Stimulated activated memory B cell treated with anti-CD40 and anti-IgM and Interleukin-4, amounts not matched to agents 10 μg/mL and 1 μg/mL and 100 μg/mL, for 72 hours (primary cell): ENCODE results near the gene RASL10A.

Experiments used
- ATAC-seq: fragments of 150-1000 bp; cut with Tn5 transposase; 2 replicates; pipeline ENCODE4 v1.10.0; 2021
- H3K27ac Mint-ChIP-seq: one replicate; pipeline ENCODE4 v1.8.0; 2022; ENCODE audit warnings: mild to moderate bottlenecking, mixed read lengths
- H3K27me3 Mint-ChIP-seq: one replicate; pipeline ENCODE4 v1.8.0; 2022; ENCODE audit warnings: mixed read lengths
- H3K36me3 Mint-ChIP-seq: one replicate; pipeline ENCODE4 v1.8.0; 2022; ENCODE audit warnings: mixed read lengths
- H3K4me1 Mint-ChIP-seq: one replicate; pipeline ENCODE4 v1.8.0; 2022; ENCODE audit warnings: mixed read lengths
- H3K4me3 Mint-ChIP-seq: one replicate; pipeline ENCODE4 v1.8.0; 2022; ENCODE audit warnings: mild to moderate bottlenecking, moderate library complexity, mixed read lengths
- H3K9me3 Mint-ChIP-seq: one replicate; pipeline ENCODE4 v1.8.0; 2022; ENCODE audit warnings: mixed read lengths

Gene RASL10A

GRCh38 chr22:29306835-29307595 is 8.5 kb downstream of the RASL10A start:
- Mint-ChIP-seq H3K27ac (peak overlapping the region; percentile 63), H3K4me1 (peaks cover 47% of the 10 kb centered on the region), H3K9me3 (no peaks in the 10 kb centered on the region), H3K4me3 (peak overlapping the region; percentile 77), H3K27me3 (peaks cover 75% of the 10 kb centered on the region), H3K36me3 (no peaks in the 10 kb centered on the region)
- ATAC-seq: no peak

- H3K36me3 Mint-ChIP-seq: peaks cover under 1% of the 10 kb centered on the region
Measured at GRCh38 chr22:29306175-29306834, 9.2 kb downstream of the RASL10A start, which contains the start of gene GAS2L1. TSS of gene GAS2L1 (plus strand) at chr22:29306650. CDS start at chr22:29308106, 1,456 bp downstream.

GRCh38 chr22:29305836-29306174 is 9.7 kb downstream of the RASL10A start:
- Mint-ChIP-seq H3K4me3 (peak overlapping the region; percentile 77), H3K9me3 (no peaks in the 10 kb centered on the region), H3K36me3 (peaks cover 6% of the 10 kb centered on the region), H3K27ac (peak overlapping the region; percentile 63), H3K27me3 (peaks cover 63% of the 10 kb centered on the region), H3K4me1 (peaks cover 40% of the 10 kb centered on the region)
- ATAC-seq: no peak

More at GRCh38 chr22:29306175-29306834, 9.2 kb downstream of the RASL10A start, which contains the start of gene GAS2L1:
- peak; percentile 32 for ATAC-seq
- H3K9me3 Mint-ChIP-seq: no peaks in the 10 kb centered on the region
- H3K4me1 Mint-ChIP-seq: peaks cover 45% of the 10 kb centered on the region
- peak within 1 kb of the TSS; percentile 77 for H3K4me3 Mint-ChIP-seq
- peak within 1 kb of the TSS; percentile 63 for H3K27ac Mint-ChIP-seq
- H3K27me3 Mint-ChIP-seq: peaks cover 68% of the 10 kb centered on the region

DNA sequence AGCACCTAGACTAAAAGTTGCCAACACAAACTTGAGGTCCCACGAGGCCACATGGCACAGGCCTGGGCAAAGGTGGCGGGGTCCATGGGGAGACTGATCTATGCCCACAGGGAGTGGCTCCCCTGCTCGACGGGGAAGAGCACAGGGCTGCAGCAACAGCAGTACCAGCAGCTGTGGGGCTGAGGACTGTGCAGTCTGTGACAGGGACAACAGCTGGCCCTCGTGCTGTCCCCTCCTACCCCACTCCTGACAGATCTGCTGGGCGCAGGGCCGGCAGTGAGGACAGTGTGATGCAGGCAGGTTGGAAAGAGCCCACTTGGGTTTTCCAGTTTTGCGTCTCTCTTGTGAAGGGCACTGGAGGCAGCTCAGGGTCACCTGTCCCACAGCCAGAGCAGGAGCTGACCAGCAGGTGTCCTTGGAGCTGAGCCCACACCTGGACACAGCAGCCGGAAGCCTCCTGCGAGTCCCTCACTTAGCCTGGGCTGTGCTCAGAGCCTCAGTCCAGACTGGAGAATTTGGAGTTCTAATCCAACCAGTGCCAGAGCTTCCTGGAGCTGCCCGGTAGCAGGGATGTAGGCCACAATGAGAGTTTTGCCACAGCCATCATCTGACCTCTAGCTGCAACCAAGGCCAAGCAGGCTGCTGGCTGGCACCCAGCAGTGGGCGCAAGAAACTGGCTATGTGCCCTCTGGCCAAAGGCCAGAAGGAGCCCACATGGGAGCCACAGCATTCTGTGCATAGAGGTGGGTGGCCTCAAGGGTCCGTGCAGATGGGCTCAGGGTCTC is 12.6 kb downstream of the RASL10A start:
- H3K4me1 Mint-ChIP-seq: peaks cover 26% of the 10 kb centered on the region
- no peak for ATAC-seq
- no peak overlapping the region for H3K27ac Mint-ChIP-seq
- no peaks in the 10 kb centered on the region for H3K9me3 Mint-ChIP-seq
- peaks cover 33% of the 10 kb centered on the region for H3K36me3 Mint-ChIP-seq
- peaks cover 40% of the 10 kb centered on the region for H3K27me3 Mint-ChIP-seq
- no peak overlapping the region for H3K4me3 Mint-ChIP-seq

- Mint-ChIP-seq H3K36me3 (peaks cover 38% of the 10 kb centered on the region), H3K27ac (no peak overlapping the region), H3K4me1 (peaks cover 22% of the 10 kb centered on the region), H3K4me3 (no peak overlapping the region), H3K27me3 (peaks cover 34% of the 10 kb centered on the region), H3K9me3 (no peaks in the 10 kb centered on the region)
- no peak for ATAC-seq
Measured at GRCh38 chr22:29302402-29302680, 13.2 kb downstream of the RASL10A start.

DNA sequence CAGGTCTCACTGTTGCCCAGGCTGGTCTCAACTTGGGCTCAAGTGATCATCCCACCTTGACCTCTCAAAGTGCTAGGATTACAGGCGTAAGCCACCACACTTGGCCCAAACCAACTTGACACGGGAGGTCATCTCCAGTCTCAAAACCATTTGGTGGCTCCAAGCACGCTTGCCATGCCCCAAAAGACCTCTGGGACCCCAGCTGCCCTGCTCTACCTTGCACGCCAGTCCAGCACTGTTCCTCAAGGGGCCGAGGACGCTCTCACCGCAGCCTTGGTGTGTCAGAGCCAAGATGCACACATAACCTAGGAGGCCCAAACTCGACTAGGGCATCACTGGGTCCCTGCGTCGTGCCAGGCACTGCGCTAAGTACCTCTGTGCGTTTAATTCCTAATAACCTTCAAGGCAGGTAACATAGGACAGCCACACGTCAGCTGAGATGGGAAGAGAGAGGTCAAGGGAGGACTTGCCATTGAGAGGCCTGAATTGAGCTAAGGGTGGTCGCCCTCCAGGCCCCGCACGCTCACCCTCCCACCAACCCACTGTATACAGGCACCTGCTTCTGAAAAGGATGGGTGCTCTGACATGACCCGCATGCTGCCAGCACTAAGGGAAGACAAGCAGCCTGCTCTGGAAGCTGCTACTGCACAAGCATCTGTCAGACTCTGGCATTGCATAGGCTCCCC is 13.6 kb downstream of the RASL10A start:
- Mint-ChIP-seq H3K4me1 (peaks cover 22% of the 10 kb centered on the region), H3K27ac (no peak overlapping the region), H3K27me3 (peaks cover 30% of the 10 kb centered on the region)

DNA sequence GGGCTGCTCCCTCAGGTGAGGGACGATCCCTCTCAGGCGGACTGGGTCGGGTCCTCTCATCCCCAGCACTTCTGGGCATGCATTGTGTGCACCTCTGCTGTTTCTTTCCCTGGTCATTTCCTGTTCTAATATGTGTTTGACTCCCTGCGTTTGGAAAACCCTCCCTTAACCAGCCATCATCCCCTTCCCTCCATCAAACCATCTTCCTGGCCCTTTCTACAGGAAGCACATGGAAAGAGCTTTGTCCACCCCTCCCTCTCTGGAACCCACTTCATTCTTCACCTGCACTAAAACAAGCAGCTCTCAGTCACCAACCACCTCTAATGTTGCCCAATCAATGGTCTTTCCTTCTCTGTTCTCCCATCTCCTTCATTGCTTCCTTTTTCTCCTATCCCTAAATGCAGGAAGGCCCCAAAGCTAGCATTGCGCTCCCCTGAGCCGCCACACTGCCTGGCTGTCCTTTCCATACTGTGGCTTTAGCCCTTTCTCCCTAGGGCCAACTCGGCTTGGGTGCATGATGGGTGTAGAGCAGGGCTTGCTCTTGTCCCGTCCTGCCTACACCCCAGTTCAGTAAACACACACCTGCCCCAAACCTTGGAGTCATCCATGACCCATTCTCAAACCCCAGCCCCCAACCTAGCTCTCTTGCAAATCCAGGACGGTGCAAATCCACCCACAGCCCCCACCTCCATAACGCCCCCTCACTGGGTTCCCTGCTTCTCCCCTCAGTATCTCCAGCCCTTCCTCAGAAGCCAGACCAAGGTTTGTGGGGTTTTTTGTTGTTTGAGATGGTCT is 14.5 kb downstream of the RASL10A start:
- Mint-ChIP-seq H3K36me3 (peaks cover 46% of the 10 kb centered on the region), H3K4me3 (no peak overlapping the region), H3K27ac (no peak overlapping the region), H3K9me3 (no peaks in the 10 kb centered on the region), H3K4me1 (peaks cover 15% of the 10 kb centered on the region), H3K27me3 (peaks cover 22% of the 10 kb centered on the region)
- ATAC-seq: peak; percentile 17

More for the DNA sequence above, 13.6 kb downstream of the RASL10A start:
- Mint-ChIP-seq H3K4me3 (no peak overlapping the region), H3K36me3 (peaks cover 43% of the 10 kb centered on the region), H3K9me3 (no peaks in the 10 kb centered on the region)
- ATAC-seq: no peak

GRCh38 chr22:29300467-29300806 is 15.1 kb downstream of the RASL10A start:
- H3K27ac Mint-ChIP-seq: no peak overlapping the region

DNA sequence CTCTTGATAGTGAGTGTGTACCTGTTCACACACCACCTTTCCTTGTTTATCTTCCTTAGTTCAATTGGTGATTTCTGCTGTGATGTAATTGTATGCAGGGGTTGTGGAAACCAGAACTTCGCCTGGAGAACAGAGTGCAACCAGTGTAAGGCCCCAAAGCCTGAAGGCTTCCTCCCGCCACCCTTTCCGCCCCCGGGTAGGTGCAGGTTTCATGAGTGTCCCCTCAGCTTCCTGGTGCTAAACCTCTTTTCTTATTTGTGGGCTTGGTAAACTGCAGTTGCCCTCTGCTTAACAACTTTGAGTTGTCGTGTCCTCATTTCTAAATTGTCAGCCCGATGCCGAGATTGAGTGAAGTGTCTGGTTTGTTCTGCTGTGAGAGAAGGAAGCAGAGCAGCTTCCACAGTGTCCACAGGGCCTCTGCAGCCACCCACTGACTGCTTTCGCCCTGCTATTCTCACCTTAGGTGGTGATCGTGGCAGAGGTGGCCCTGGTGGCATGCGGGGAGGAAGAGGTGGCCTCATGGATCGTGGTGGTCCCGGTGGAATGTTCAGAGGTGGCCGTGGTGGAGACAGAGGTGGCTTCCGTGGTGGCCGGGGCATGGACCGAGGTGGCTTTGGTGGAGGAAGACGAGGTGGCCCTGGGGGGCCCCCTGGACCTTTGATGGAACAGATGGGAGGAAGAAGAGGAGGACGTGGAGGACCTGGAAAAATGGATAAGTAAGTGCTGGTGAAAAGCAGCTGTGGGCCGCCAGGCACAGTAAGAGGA is 16.2 kb downstream of the RASL10A start:
- H3K27me3 Mint-ChIP-seq: peaks cover 6% of the 10 kb centered on the region
- peaks cover 7% of the 10 kb centered on the region for H3K4me1 Mint-ChIP-seq
- peaks cover 51% of the 10 kb centered on the region for H3K36me3 Mint-ChIP-seq
- no peak overlapping the region for H3K4me3 Mint-ChIP-seq
- no peak overlapping the region for H3K27ac Mint-ChIP-seq
- no peaks in the 10 kb centered on the region for H3K9me3 Mint-ChIP-seq
- ATAC-seq: no peak

More at GRCh38 chr22:29300467-29300806, 15.1 kb downstream of the RASL10A start:
- Mint-ChIP-seq H3K4me1 (peaks cover 9% of the 10 kb centered on the region), H3K9me3 (no peaks in the 10 kb centered on the region), H3K4me3 (no peak overlapping the region), H3K27me3 (peaks cover 17% of the 10 kb centered on the region), H3K36me3 (peaks cover 51% of the 10 kb centered on the region)
- ATAC-seq: no peak

DNA sequence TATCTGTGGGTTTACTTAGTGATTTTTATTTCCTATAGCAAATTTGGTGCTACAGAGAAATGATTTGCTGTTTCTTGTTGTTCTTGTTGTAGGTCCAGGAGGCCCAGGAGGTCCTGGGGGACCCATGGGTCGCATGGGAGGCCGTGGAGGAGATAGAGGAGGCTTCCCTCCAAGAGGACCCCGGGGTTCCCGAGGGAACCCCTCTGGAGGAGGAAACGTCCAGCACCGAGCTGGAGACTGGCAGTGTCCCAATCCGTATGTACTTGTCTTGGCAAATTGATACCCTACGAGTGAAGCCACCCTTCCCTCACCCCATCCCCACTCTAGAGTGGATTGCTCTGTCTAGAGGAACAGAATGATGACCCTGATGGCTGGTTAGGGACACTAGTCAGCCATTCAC is 16.9 kb downstream of the RASL10A start:
- H3K4me1 Mint-ChIP-seq: peaks cover 5% of the 10 kb centered on the region
- no peaks in the 10 kb centered on the region for H3K27me3 Mint-ChIP-seq
- no peaks in the 10 kb centered on the region for H3K9me3 Mint-ChIP-seq
- ATAC-seq: no peak
- no peak overlapping the region for H3K27ac Mint-ChIP-seq
- peaks cover 51% of the 10 kb centered on the region for H3K36me3 Mint-ChIP-seq
- H3K4me3 Mint-ChIP-seq: no peak overlapping the region

- Mint-ChIP-seq H3K27ac (no peak overlapping the region), H3K36me3 (peaks cover 60% of the 10 kb centered on the region), H3K4me1 (peaks cover 17% of the 10 kb centered on the region), H3K27me3 (no peaks in the 10 kb centered on the region), H3K4me3 (no peak overlapping the region), H3K9me3 (no peaks in the 10 kb centered on the region)
- no peak for ATAC-seq
Measured at GRCh38 chr22:29292379-29292778, 23.1 kb downstream of the RASL10A start.

DNA sequence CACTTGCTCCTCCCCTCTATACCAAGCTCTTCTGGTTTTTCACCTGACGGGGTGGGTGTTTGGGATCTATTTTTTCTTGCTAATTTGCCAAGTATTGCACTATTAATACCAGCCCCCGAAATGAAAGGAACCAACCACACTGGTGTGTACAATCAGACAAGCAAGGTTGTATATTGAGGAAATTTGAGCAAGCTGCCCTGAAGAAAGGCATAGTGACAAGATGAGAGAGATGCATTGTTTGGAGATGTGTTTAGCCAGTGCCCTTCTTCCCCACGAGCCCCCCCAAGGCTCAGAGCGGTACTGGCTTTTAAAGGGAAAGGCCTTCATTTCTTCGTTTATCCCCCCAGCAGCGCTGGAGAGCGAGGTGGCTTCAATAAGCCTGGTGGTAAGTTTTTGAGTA is 24.3 kb downstream of the RASL10A start:
- Mint-ChIP-seq H3K4me3 (no peak overlapping the region), H3K36me3 (peaks cover 64% of the 10 kb centered on the region), H3K27ac (no peak overlapping the region), H3K4me1 (peaks cover 17% of the 10 kb centered on the region), H3K9me3 (no peaks in the 10 kb centered on the region), H3K27me3 (no peaks in the 10 kb centered on the region)
- ATAC-seq: no peak

- H3K9me3 Mint-ChIP-seq: no peaks in the 10 kb centered on the region
- H3K4me1 Mint-ChIP-seq: peaks cover 17% of the 10 kb centered on the region
- H3K4me3 Mint-ChIP-seq: no peak overlapping the region
- H3K27ac Mint-ChIP-seq: no peak overlapping the region
- no peak for ATAC-seq
- H3K36me3 Mint-ChIP-seq: peaks cover 68% of the 10 kb centered on the region
- no peaks in the 10 kb centered on the region for H3K27me3 Mint-ChIP-seq
Measured at GRCh38 chr22:29290061-29290460, 25.4 kb downstream of the RASL10A start.

DNA sequence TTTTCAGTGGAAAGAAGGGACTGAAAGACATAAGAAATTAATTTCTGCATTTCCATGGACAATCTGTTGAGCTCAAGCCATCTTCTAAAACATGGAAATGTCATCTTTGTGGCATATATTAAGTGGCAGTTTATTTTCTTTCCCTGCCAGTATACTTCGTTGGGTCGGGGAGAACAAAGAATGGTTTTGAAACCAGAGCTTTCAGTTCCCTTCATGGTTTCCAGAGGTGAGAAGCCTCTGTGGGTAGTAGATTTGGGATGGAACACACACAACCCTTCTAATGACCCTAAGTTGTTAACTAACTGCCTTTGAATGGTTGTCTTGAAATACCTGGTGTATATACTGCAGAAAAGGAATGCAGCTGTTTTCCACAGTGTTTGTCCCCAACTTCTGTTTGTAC is 26.7 kb downstream of the RASL10A start:
- peaks cover 25% of the 10 kb centered on the region for H3K4me1 Mint-ChIP-seq
- no peak overlapping the region for H3K4me3 Mint-ChIP-seq
- peak overlapping the region; percentile 58 for H3K27ac Mint-ChIP-seq

More for the DNA sequence above, 26.7 kb downstream of the RASL10A start:
- Mint-ChIP-seq H3K36me3 (peaks cover 78% of the 10 kb centered on the region), H3K9me3 (no peaks in the 10 kb centered on the region), H3K27me3 (no peaks in the 10 kb centered on the region)
- ATAC-seq: no peak
